Keratinocyte (primary cell): ENCODE data around the gene FAM163A. TPM values are rescaled to one million over a fixed set of nuclear protein-coding genes. Genes with fewer than 3 reads are reported as not detected.

Experiments
- DNase-seq: peaks from one replicate; pipeline ENCODE4 v3.0.0-alpha.2; 2011; ENCODE audit warnings: low read depth, missing footprints, low spot score
- FAIRE-seq: peaks from 2 replicates; lab custom pipeline; 2011; peaks lifted over from hg19 to GRCh38; lab: Jason Lieb, UNC
- H2AFZ ChIP-seq: 2 replicates; pipeline ENCODE4 v1.6.0; 2012; ENCODE audit warnings: low read length, control low read depth, inconsistent platforms; ENCODE audit not compliant: control insufficient read depth
- H3K27ac ChIP-seq: 2 replicates; pipeline ENCODE4 v1.5.1; 2011; ENCODE audit warnings: low read length; ENCODE audit not compliant: control insufficient read depth, insufficient read depth
- H3K27me3 ChIP-seq: 3 replicates; pipeline ENCODE4 v1.6.0; 2011; ENCODE audit warnings: low read length; ENCODE audit not compliant: control insufficient read depth, insufficient read depth; ENCODE audit errors: extremely low read depth
- H3K36me3 ChIP-seq, 2 experiments: 2 replicates in 1 of 2; 3 replicates in 1 of 2; pipeline ENCODE4 v1.5.1; 2011; ENCODE audit warnings: low read length in 2 of 2, mild to moderate bottlenecking in 1 of 2; ENCODE audit not compliant: control insufficient read depth in 2 of 2, insufficient read depth in 2 of 2; ENCODE audit errors: extremely low read depth in 1 of 2
- H3K4me1 ChIP-seq: 3 replicates; pipeline ENCODE4 v1.5.1; 2011; ENCODE audit warnings: low read length; ENCODE audit not compliant: control insufficient read depth, insufficient read depth; ENCODE audit errors: extremely low read depth
- H3K4me2 ChIP-seq: 3 replicates; pipeline ENCODE4 v1.6.0; 2011; ENCODE audit warnings: low read depth, low read length; ENCODE audit not compliant: control insufficient read depth, insufficient read depth; ENCODE audit errors: extremely low read depth
- H3K4me3 ChIP-seq, 3 experiments: fragments of 200-600 bp in 1 of 3; sonication (generic) in 1 of 3; 2 replicates in 2 of 3; 3 replicates in 1 of 3; pipeline ENCODE4 v1.5.1; 2011 to 2016; ENCODE audit warnings: low read length in 3 of 3, mild to moderate bottlenecking in 3 of 3, control low read depth in 2 of 3, inconsistent platforms in 1 of 3, low read depth in 1 of 3, mixed read lengths in 1 of 3, mixed run types in 1 of 3, moderate library complexity in 1 of 3; ENCODE audit not compliant: control insufficient read depth in 2 of 3, insufficient read depth in 2 of 3; ENCODE audit errors: extremely low read depth in 1 of 3
- H3K79me2 ChIP-seq: 2 replicates; pipeline ENCODE4 v1.6.0; 2012; ENCODE audit warnings: low read length; ENCODE audit not compliant: control insufficient read depth, insufficient read depth
- H3K9ac ChIP-seq: 3 replicates; pipeline ENCODE4 v1.6.0; 2011; ENCODE audit warnings: low read length; ENCODE audit not compliant: control insufficient read depth, insufficient read depth; ENCODE audit errors: extremely low read depth
- H3K9me1 ChIP-seq: 3 replicates; pipeline ENCODE4 v1.6.0; 2011; ENCODE audit warnings: low read length; ENCODE audit not compliant: control insufficient read depth, insufficient read depth; ENCODE audit errors: extremely low read depth
- H3K9me3 ChIP-seq: 2 replicates; pipeline ENCODE4 v1.5.1; 2012; ENCODE audit warnings: low read depth, low read length; ENCODE audit not compliant: control insufficient read depth
- H4K20me1 ChIP-seq: 3 replicates; pipeline ENCODE4 v1.6.0; 2011; ENCODE audit warnings: low read length; ENCODE audit not compliant: control insufficient read depth, insufficient read depth; ENCODE audit errors: extremely low read depth
- CTCF ChIP-seq, 3 experiments: IDR thresholded peaks in 1 of 3; conservative IDR thresholded peaks in 1 of 3; optimal IDR thresholded peaks in 1 of 3; 2 replicates in 2 of 3; 3 replicates in 1 of 3; pipeline versions ENCODE3 to v1.5.1; 2011; ENCODE audit warnings: low read length in 3 of 3, mild to moderate bottlenecking in 3 of 3, moderate library complexity in 2 of 3, control low read depth in 1 of 3, inconsistent platforms in 1 of 3; ENCODE audit not compliant: insufficient read depth in 2 of 3; ENCODE audit errors: extremely low read depth in 1 of 3
- EZH2 ChIP-seq: IDR thresholded peaks from one replicate; pipeline ENCODE4 v1.6.1; 2012; ENCODE audit warnings: inconsistent platforms, mild to moderate bottlenecking, low read length, moderate library complexity
- dilution Hi-C: fragments of 300-500 bp; cut with MboI; formaldehyde crosslinking; loops from one replicate; pipeline ENCODE4 v1.7.0; 2020; ENCODE audit warnings: low sequenced_read_pairs; ENCODE audit not compliant: extremely low pct_ligation_motif_present
- polyA plus RNA-seq, 5 experiments: library from polyadenylated mRNA; depleted of rRNA in 3 of 5; stranded (reverse) in 3 of 5; stranded (forward) in 1 of 5; unstranded in 1 of 5; fragments of >200 nt; gene quantifications; 1 replicate in 1 of 5; 2 replicates in 3 of 5; 3 replicates in 1 of 5; pipeline versions ENCODE4 v1.2.1 to v1.2.3, GENCODE V29; 2011 to 2012; ENCODE audit warnings: missing spikeins in 2 of 5, low read depth in 1 of 5, low replicate concordance in 1 of 5

The FAM163A gene
- polyA plus RNA-seq, 1 donor (not counting 4 experiments of a cell fraction or from before 2014, with no cell fraction given): not detected

- no peak for TF ChIP-seq EZH2
- no peak for TF ChIP-seq CTCF (optimal IDR thresholded peaks at IDR 0.05 in 1 of 3, IDR thresholded peaks at IDR 0.05 in 1 of 3, conservative IDR thresholded peaks at IDR 0.05 in 1 of 3; ENCODE audit: extremely low read depth in 1 of 3, insufficient read depth in 2 of 3, low read length in 3 of 3)
- Histone ChIP-seq H4K20me1 (no peaks in the 10 kb centered on the region), H3K27ac (no peak overlapping the region), H3K27me3 (no peaks in the 10 kb centered on the region), H3K4me1 (no peaks in the 10 kb centered on the region), H3K9me1 (no peaks in the 10 kb centered on the region), H2AFZ (no peak overlapping the region), H3K4me3 (no peak overlapping the region), H3K36me3 (peaks cover 3% of the 10 kb centered on the region in 2 experiments), H3K9ac (no peak overlapping the region), H3K9me3 (no peaks in the 10 kb centered on the region), H3K79me2 (no peaks in the 10 kb centered on the region), H3K4me2 (no peak overlapping the region)
- FAIRE-seq: no peak
- dilution Hi-C loops: no loop called here
- DNase-seq: no peak
Measured at GRCh38 chr1:179840107-179840506, 97.0 kb downstream of the FAM163A start.

DNA sequence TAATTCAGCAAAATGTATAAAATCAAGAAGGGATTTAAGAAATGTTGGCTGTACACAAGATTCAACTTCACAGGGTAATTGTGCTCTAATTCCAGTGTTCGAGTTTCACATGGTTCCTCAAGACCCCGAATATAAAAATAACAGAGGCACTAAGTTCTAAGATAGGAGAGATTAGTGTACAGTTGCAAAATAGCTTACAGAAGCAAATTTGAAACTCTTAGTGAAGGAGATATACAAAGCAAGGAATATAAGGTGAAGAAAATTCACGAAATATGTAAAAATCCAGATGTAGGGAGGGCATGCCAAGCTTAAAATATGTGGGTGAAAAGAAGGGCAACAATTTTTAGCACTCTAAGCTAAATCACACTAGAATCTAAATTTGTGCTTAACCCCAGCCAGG, 105.1 kb downstream of the FAM163A start:
- Histone ChIP-seq H3K4me3 (no peak overlapping the region), H3K36me3 (peaks cover 16 to 18% of the 10 kb centered on the region in 2 experiments), H3K27me3 (no peaks in the 10 kb centered on the region), H3K27ac (no peak overlapping the region), H2AFZ (no peak overlapping the region), H3K9me1 (no peaks in the 10 kb centered on the region), H3K4me1 (no peaks in the 10 kb centered on the region), H3K4me2 (no peak overlapping the region), H3K9ac (no peak overlapping the region), H3K79me2 (no peaks in the 10 kb centered on the region), H4K20me1 (no peaks in the 10 kb centered on the region), H3K9me3 (no peaks in the 10 kb centered on the region)
- FAIRE-seq: no peak
- no peak for DNase-seq
- dilution Hi-C loops: no loop called here
- TF ChIP-seq CTCF (optimal IDR thresholded peaks at IDR 0.05 in 1 of 3, IDR thresholded peaks at IDR 0.05 in 1 of 3, conservative IDR thresholded peaks at IDR 0.05 in 1 of 3; ENCODE audit: extremely low read depth in 1 of 3, insufficient read depth in 2 of 3, low read length in 3 of 3) (no peak), EZH2 (no peak)
